Stimulated activated CD8-positive, alpha-beta memory T cell treated with anti-CD3 and anti-CD28 coated beads, Interleukin-4, amount 100 ng/mL, for 24 hours (primary cell): ENCODE measurements around the gene EIF4G3.
"Not testable (repeated sequence)": the region's sequence is repeated elsewhere in the genome, so short reads cannot be mapped to it uniquely, and the experiment has no call there.

Experiments used
- DNase-seq: peaks from one replicate; pipeline ENCODE4 v3.0.0-alpha.2; 2020; ENCODE audit warnings: low read depth

Gene EIF4G3

DNA sequence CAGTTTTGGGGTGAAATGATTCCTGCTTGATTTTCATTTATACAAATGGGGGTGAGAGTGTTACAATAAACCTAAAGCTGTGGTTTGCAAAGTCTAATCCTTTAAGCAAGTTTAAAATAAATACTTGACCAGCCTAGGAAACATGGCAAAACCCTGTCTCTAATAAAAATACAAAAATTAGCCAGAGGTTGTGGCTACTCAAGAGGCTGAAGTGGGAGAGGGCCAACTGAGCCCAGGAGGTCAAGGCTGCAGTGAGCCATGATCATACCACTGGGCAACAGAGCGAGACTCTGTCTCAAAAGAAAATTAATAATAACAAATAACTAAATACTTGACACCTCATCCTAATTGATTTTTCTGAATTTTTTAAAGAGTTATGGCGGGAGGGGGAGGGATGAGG lies 110.8 kb downstream of the EIF4G3 start:
- no peak for DNase-seq

DNA sequence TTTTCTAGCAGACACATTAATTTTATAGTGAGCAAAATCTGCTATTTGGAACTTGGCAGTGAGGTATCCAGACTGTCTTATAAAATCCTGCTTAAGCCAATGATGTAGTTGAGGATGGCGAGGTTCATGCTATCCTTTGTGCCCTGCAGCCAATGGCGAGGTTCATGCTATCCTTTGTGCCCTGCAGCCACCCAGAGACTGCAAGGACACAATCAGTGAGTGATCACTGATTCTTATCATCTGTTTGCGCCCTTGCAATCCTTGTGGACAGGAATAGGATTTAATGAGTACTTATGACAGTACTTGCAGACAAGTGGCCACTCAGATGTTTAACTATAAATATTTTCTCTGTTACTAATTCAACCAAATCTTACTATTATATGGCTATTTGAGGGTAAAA lies 112.6 kb downstream of the EIF4G3 start:
- DNase-seq, result no peak

DNA sequence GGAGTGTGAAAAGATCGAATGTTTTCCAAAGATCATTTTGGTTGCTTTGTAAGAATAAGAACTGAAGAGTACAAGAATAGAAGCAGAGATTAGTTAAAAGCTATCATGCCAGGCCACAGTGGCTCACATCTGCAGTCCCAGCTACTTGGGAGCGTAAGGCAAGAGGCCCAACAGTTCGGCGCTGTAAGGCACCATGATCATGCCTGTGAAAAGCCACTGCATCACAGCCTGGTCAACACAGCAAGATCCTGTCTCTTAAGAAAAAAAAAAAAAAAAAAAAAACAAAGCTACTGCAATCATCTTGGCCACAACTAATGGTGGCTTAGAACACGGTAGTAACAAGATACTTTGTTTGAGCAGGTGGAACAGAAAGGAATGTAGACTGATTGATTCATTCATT lies 116.2 kb downstream of the EIF4G3 start:
- no peak for DNase-seq

DNA sequence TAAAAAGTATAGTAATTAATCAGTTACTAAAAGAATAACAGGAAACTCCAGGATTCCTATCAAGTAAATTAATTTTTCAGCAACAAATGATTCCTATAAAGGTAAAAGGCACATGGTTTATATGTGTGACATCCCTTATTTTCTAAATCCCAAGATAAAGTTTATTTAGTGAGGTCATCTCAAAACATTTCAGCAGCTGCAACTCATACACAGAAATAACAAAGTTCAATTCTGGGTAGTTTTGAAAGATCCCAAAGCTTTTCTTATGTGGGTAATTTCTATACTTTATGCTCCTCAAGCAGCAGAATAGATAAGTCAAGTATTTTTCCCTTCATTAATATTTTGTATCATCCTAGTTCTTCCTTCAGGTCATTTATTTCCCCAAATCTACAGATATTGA lies 117.7 kb downstream of the EIF4G3 start:
- no peak for DNase-seq

DNA sequence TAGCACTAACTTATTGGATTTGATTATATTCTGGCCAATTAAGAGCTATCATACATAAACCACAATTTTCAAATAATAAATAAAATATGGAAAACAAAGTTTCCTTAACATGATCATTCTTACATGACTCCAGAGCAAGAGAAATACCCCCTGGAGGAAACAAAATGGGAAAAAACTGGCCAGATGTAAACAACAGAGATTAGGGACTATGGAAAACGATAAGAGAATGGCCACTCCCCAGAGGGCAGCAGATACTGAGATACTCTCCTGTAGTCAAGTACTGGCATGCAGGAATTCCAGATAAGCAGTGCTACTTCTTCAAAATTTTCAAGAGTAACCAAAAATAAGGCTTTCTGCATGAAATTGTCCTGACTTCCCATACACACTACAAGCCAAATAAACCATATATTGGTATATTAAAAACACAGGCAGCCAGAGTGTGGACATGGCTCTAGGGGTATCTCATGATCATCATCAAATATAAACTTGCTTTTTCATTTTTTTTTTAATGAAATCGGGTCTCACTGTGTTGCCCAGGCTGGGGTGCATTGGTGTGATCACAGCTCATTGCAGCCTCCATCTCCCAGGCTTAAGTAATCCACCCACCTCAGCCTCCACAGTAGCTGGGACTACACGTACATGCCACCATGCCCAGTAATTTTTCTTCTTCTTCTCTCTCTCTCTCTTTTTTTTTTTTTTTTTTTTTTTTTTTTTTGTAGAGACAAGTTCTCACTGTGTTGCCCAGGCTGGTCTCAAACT lies 118.5 kb downstream of the EIF4G3 start:
- no peak for DNase-seq

DNA sequence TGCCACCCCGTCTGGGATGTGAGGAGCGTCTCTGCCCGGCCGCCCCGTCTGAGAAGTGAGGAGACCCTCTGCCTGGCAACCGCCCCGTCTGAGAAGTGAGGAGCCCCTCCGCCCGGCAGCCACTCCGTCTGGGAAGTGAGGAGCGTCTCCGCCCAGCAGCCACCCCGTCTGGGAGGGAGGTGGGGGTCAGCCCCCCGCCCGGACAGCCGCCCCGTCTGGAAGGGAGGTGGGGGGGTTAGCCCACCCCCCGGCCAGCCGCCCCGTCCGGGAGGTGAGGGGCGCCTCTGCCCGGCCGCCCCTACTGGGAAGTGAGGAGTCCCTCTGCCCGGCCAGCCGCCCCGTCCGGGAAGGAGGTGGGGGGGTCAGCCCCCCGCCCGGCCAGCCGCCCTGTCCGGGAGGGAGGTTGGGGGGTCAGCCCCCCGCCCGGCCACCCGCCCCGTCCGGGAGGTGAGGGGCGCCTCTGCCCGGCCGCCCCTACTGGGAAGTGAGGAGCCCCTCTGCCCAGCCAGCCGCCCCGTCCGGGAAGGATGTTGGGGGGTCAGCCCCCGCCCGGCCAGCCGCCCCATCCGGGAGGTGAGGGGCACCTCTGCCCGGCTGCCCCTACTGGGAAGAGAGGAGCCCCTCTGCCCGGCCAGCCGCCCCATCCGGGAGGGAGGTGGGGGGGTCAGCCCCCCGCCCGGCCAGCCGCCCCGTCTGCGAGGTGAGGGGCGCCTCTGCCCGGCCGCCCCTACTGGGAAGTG lies 123.3 kb downstream of the EIF4G3 start:
- DNase-seq, result not testable (repeated sequence)

DNA sequence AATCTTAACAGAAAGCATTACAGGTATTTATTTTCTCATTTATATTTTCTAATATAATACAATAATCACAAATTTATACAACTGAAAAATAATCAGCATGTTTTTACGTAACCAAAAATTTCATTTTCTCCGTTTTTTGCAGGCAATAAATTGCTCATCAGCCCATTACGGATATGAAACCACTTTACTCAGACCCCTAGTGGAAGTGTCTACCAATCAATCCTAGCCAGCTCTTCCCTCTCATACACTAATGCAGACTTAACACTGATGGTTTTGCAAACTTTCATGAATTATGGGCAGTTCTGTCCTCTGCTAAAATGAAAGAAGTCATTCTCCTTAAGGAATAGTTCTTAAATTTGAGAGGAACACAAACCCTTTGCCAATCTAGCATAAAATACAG lies 124.7 kb downstream of the EIF4G3 start:
- DNase-seq, result no peak

DNA sequence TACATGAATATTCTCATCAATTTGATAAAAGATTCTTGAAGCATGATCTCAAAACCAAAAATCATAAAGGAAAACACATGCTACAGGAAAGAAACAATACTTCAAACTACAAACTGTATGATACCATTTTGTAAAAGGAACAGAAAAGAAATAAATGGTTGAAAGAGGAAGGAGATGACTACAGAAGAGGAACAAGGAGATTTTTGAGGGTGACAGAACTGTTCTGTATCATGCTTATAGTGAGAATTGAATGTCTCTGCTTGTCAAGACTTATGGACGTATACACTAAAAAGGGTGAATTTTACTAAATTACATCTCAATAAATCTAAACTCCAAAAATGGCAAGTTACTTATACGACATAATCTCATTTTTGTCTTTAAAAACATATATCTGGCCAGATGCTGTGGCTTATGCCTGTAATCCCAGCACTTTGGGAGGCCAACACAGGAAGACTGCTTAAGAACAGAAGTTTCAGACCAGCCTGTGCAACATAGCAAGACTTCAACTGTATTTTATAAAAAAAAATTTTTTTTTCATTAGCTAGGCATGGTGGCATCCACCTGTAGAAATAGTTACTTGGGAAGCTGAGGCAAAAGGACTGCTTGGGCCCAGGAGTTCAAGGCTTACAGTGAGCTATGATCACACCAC lies 125.4 kb downstream of the EIF4G3 start:
- no peak for DNase-seq

DNA sequence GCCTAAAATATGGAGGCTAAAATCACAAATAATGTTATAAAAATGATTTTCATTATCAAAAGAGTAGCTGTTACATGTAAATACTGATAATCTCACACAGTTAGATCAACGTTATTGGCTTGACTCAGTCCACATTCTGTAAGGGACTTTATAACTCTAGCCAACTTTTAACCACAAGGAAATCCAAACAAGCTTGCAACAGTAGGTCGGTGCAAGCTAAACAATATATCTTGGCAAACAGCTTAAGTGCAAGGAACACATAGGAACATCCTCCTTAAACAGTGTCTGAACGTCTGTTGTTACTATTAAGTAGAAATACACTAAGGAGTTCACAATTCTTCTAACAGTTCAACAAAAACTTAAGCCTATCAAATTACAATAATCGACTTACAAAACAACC lies 126.7 kb downstream of the EIF4G3 start:
- DNase-seq, result no peak

DNA sequence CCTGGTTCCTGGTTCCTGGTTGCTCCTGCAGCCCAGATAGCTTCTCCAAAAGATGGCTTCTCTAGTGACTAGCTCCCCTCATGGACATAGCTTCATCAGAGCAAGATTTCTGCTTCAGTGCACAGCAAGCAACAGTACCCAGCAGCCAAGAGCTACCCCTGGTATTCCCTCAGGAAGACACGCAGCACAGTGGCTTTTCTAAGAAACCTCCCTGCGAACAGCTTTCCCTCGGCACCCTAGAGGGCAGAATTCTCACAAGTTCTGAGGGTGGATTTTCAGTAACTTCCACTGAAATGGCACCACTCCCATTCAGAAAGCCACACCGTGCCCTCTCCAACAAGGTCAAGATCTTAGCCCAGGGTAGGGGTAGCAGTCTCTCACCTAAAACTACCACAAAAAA lies 128.2 kb downstream of the EIF4G3 start:
- no peak for DNase-seq

DNA sequence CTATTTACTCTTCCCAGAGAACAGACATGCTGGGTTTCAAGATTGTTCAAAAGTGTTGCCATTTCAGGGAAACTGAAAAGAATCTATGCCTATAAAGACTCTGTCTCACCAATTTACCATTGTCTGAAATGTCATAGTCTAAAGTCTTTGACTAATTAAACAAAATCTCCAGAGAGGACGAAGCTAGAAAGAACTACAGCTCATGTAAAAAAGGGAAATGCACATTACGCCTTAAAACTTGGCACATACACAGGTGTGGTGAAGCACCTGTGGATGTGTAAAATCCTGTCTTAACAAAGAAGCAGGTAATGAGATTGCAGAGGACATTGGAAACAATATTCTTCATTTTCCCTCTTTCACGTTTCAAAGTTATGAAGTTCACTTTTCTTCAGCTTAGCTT lies 130.6 kb downstream of the EIF4G3 start:
- DNase-seq, result no peak

DNA sequence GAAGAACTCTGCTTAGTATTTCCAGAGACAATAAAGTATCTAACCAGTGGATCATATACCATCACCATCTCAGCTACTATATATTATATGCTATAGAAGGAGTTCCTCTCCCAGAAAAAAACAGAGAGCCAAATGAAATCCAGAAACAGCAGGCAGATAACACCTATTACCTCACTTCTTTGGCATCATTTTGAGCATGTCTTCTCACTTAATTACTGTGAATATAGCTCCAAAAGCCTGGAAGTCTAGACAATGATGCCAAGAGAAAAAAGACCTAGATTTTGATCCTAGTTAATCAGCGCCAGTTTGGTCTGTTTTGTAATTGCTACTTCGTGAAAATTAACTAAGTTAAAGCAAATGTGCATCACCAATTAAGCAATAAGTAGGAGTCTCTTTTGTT lies 131.3 kb downstream of the EIF4G3 start:
- no peak for DNase-seq

DNA sequence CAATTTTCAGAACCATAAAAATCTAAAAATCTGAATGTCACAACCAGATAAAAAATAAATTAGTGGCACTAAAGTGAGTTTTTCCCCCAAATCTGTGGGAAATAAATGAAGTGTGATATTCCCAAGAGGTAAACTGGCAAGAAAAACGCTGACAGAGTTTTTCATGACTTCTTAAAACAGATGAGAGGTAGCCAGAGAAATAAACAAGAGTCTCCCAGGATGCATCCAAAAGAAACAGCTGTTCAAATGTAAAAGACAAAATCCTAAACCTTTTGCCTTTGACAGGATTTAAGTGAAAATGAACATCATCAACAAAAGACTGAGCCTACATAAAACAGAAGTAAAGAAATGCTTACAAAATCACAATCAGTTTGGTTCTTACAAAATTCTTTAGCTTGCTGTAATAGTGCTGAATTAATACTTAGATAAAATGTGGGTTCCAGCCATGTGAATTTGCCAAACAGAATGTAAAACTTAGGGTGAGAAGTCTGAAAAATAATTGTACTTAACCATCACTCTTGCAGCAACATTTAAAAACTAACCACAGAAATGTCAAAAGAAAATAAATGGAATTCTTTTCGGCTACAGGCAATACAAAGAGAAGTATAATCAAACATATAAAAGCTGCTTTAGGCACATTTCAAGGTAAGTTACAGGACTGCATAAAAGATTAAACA lies 133.6 kb downstream of the EIF4G3 start:
- DNase-seq, result no peak

DNA sequence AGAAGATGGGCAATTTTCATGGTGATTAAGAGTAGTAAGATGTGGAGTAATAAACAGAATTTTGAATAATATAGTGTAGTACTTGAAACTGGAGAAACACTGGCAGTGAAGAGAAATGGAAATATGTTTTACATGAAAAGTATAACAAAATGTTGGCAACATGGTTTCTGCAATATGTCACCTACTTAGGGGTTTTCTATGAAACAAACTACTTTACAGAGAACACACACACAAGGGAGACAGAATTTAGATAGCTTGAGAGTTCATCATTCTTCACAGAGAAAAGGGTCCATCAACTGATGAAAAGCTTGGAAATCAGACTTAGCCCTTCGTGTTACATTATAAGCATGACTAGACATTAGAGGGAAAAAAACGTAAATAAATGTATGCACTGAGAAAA lies 135.2 kb downstream of the EIF4G3 start:
- no peak for DNase-seq

DNA sequence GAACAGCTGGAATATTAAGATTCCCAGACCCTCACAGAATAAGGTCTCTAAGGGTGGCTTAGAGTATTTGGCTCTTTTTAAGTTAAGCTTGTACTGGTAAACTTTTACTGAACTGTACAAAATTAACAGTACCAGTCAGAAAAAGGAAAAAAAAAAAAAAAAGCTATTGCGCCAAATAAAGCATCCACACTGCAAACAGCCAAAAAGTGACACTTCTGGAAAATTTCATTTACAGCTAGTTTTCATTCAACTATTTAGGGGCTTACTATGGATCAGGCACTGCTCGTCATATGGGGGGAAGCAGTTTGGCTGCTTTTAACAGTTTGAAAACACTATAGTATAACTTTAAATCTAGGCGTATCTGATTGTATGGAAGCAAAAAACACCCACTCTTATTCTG lies 139.6 kb downstream of the EIF4G3 start:
- DNase-seq, result no peak

DNA sequence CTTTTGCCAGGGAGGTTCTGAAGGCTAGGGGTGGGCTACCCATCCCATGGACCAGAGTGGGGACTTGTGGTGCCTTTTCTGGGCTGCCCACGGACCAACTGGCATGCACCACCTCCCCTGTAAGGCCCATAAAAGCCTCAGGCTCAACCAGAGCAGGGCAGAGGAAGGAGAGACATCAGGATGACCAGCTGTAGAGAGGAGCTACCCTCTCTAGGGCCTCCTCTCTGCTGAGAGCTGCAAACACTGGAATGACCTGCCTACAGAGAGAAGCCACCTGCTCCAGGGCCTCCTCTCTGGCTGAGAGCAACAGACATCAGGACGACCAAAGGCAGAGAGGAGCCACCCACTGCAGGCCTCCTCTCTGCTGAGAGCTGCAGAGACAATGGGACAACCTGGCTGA lies 140.9 kb downstream of the EIF4G3 start:
- no peak for DNase-seq

DNA sequence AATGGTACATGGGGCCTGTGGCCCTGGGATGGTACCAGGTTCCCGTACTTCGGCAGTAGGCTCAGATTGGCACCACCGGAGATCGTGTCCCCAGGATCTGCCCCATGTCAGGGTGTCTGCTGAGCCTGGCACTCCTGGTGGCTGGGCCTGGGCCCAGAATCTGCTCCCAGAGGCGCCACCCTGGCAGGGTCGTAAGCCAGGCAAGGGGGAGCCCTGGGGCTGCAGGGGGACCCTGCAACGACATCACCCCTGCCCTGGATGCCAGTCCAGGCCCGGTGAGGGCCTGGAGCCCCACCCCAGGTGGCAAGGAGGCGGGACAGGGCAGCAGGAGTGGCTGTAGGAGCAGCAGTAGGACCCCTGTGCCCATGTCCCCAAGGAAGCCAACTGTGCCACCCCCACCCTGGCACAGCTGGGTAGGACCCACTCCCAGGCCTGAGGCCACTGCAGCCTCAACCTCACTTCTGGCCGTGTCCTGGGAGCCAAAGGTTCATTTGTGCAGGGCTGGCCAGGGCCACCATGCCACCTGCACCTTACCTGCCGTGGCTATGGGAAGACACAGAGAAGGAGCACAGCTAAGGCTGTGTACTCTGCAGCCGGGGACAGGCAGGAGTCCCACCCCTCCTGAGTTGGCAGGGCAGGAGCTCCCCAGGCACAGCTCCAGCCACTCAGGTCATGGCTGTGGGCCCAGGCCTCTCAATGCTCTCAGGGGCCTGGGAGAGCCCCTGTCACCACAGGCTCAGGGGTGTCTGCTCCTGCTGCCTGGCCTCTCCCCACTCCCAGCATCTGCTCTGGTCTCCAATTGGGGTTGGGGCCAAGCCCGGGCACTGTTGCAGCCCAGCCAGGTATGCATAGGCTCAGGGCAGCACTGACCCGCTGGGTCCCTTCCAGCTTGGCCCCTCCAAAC lies 141.7 kb downstream of the EIF4G3 start:
- no peak for DNase-seq

DNA sequence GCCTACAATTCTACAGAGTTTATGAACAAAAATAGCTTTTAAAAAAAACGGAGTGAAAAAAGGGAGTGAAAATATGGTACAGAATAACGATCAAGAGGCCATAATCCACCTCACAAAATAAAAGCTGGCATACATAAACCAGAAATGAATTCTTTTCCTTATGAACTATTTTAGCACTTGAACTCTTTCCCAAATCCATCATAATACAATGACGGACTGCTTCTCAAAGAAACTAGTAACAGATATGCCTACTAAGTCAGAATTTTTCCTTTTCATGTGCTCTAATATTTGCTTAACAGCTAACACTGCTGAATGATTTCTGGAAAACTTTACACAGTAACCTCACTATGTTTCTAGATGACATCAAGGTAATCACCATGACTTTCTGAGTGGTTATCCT lies 144.0 kb downstream of the EIF4G3 start:
- no peak for DNase-seq

DNA sequence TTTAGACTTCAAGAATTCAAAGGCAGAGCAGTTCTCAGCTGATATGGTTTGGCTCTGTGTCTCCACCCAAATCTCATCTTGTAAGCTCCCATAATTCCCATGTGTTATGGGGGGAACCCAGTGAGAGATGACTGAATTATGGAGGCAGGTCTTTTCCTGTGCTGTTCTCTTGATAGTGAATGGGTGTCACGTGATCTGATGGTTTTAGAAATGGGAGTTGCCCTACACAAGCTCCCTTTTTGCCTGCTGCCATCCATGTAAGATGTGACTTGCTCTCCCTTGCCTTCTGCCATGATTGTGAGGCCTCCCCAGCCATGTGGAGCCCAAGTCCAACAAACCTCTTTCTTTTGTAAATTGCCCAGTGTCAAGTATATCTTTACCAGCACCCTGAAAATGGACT lies 146.5 kb downstream of the EIF4G3 start:
- DNase-seq, result no peak

DNA sequence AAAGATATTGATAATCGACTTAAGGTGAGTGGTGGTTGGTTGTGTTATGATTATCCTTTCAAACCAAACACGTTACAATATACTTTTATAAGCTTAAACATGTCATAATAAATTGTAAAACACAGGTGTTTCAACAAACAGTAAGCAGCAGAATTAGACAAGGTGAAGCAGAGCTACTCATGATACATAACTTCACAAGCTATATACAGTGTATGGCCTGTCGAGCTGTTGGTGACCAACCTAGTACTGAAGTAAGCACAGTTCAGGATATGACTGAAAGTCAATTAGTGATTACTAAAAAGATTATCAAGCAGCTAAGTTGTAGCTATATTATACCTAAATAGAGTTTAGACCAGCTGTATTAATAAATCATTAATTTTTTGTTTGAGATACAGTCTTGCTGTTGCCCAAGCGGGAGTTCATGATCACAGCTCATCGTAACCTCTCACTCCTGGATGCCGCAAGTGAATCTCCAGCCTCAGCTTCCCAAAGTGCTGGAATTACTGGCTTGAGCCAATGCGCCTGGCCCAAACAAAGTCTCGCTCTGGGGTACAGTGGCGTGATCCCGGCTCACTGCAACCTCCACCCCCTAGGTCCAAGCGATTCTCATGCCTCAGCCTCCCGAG lies 148.1 kb downstream of the EIF4G3 start:
- DNase-seq, result no peak

DNA sequence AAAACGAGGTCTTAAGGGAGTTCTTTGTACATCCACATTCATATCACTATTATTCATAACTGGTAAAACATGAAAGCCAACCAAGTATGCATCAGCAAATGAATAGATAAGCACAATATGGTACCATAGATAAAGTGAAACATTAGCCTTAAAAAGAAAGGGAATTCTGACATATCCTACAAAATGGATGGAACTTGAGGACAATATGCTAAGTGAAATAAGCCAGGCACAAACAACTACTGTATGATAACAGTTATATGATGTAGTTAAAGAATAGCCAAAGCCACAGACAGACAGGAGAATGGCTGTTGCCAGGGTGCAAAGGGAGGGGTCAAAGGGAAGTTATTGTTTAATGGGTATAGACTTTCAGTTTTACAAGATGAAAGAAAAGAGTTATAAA lies 148.9 kb downstream of the EIF4G3 start:
- no peak for DNase-seq
